ENCODE results near the gene PPM1D. TPM values are rescaled to one million over a fixed set of nuclear protein-coding genes. Genes with fewer than 3 reads are reported as not detected.

Gene PPM1D
- polyA plus RNA-seq, 2 of the 4 experiments (the other 2 are of a cell fraction): 10.5 to 13.5 TPM

DNA sequence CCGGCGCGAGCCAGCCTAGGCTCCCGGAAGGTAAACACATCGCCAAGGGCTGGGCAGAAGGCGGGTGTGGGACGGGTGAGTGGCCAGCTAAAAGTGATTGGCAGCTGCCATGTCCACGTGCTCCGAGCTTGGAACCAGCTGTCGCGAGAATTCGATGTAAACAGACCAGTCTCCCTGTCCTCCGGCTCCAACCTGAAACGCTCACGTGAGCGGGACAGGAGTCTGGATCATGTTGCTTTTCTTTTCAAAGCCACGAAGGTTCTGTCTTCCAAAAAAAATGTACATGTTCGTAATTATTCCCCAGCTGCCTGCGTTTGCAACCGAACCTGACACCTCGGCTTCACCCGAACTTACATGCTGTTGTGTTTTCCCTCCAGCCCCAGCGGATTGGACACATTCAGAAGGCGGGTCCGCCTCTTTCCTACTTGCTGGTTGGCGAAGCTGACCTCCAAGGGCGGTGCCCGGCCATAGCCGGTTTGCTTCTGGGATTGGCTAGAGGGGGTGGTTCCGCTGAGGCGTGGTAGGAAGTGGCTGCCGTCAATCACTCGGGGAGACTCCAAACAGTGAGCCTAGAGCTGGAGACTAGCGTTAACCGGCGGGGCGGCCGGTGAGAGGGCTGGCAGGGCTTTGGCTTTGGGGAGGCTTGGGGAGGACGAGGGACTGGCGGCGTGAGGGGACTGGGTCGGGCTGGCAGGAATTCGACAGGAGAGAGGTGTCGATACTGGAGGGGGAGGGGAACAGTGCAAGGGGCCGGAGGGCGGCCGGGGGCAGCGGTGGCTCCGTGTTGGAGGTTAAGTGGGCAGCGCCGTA, 77.5 kb downstream of the PPM1D start, which contains the start of gene BCAS3 (continued):
- no peak for TF ChIP-seq FOSL2 (IDR thresholded peaks at IDR 0.05)
- TF ChIP-seq FOSL2 (CRISPR knock-in tag; IDR thresholded peaks at IDR 0.05): no peak
- peak; percentile 55; the same call in 1 of the 2 replicates for TF ChIP-seq HOXB5 (CRISPR knock-in tag; IDR thresholded peaks at IDR 0.05)
- TF ChIP-seq GATA3 (IDR thresholded peaks at IDR 0.05; ENCODE audit: borderline replicate concordance): peak; percentile 77
- TF ChIP-seq KDM5A (IDR thresholded peaks at IDR 0.05): peak; percentile 60
- peak; percentile 89 for TF ChIP-seq MYC (IDR thresholded peaks at IDR 0.05; ENCODE audit: borderline replicate concordance, low read length)
- no peak for TF ChIP-seq EHMT2 (IDR thresholded peaks at IDR 0.05; ENCODE audit: low read depth)
- no peak for TF ChIP-seq CBX8 (IDR thresholded peaks at IDR 0.05)
- TF ChIP-seq MAFK (IDR thresholded peaks at IDR 0.05; ENCODE audit: partially characterized antibody): no peak
- no peak for TF ChIP-seq SMC3 (IDR thresholded peaks at IDR 0.05)
- TF ChIP-seq, protein P1, sequence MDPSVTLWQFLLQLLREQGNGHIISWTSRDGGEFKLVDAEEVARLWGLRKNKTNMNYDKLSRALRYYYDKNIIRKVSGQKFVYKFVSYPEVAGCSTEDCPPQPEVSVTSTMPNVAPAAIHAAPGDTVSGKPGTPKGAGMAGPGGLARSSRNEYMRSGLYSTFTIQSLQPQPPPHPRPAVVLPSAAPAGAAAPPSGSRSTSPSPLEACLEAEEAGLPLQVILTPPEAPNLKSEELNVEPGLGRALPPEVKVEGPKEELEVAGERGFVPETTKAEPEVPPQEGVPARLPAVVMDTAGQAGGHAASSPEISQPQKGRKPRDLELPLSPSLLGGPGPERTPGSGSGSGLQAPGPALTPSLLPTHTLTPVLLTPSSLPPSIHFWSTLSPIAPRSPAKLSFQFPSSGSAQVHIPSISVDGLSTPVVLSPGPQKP (IDR thresholded peaks at IDR 0.05; ENCODE audit: low read depth, low read length): no peak
- no peak for TF ChIP-seq CEBPB (IDR thresholded peaks at IDR 0.05)
- TF ChIP-seq SREBF2 (IDR thresholded peaks at IDR 0.05): no peak
- TF ChIP-seq CHD2 (IDR thresholded peaks at IDR 0.05; ENCODE audit: low read length, partially characterized antibody): peak; percentile 94
- TF ChIP-seq PHF8 (IDR thresholded peaks at IDR 0.05; ENCODE audit: borderline replicate concordance, low read depth): peak; percentile 66
- TF ChIP-seq, protein P2, sequence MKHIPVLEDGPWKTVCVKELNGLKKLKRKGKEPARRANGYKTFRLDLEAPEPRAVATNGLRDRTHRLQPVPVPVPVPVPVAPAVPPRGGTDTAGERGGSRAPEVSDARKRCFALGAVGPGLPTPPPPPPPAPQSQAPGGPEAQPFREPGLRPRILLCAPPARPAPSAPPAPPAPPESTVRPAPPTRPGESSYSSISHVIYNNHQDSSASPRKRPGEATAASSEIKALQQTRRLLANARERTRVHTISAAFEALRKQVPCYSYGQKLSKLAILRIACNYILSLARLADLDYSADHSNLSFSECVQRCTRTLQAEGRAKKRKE (CRISPR knock-in tag; IDR thresholded peaks at IDR 0.05; ENCODE audit: low read depth): no peak
- TF ChIP-seq, protein P3, sequence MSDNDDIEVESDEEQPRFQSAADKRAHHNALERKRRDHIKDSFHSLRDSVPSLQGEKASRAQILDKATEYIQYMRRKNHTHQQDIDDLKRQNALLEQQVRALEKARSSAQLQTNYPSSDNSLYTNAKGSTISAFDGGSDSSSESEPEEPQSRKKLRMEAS (IDR thresholded peaks at IDR 0.05): peak; percentile 98
- TF ChIP-seq HDAC2 (IDR thresholded peaks at IDR 0.05): no peak
- TF ChIP-seq TFCP2L1 (CRISPR knock-in tag; IDR thresholded peaks at IDR 0.05): no peak
- TF ChIP-seq, protein P4, sequence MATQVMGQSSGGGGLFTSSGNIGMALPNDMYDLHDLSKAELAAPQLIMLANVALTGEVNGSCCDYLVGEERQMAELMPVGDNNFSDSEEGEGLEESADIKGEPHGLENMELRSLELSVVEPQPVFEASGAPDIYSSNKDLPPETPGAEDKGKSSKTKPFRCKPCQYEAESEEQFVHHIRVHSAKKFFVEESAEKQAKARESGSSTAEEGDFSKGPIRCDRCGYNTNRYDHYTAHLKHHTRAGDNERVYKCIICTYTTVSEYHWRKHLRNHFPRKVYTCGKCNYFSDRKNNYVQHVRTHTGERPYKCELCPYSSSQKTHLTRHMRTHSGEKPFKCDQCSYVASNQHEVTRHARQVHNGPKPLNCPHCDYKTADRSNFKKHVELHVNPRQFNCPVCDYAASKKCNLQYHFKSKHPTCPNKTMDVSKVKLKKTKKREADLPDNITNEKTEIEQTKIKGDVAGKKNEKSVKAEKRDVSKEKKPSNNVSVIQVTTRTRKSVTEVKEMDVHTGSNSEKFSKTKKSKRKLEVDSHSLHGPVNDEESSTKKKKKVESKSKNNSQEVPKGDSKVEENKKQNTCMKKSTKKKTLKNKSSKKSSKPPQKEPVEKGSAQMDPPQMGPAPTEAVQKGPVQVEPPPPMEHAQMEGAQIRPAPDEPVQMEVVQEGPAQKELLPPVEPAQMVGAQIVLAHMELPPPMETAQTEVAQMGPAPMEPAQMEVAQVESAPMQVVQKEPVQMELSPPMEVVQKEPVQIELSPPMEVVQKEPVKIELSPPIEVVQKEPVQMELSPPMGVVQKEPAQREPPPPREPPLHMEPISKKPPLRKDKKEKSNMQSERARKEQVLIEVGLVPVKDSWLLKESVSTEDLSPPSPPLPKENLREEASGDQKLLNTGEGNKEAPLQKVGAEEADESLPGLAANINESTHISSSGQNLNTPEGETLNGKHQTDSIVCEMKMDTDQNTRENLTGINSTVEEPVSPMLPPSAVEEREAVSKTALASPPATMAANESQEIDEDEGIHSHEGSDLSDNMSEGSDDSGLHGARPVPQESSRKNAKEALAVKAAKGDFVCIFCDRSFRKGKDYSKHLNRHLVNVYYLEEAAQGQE (IDR thresholded peaks at IDR 0.05): peak; percentile 86
- TF ChIP-seq HOXB13 (CRISPR knock-in tag; IDR thresholded peaks at IDR 0.05; ENCODE audit: low read depth): 0 out of 2 replicates have a peak, but pooled peaks have one; percentile 39
- TF ChIP-seq RNF2 (IDR thresholded peaks at IDR 0.05; ENCODE audit: borderline replicate concordance, low read depth): no peak
- peak; percentile 92 for TF ChIP-seq BHLHE40 (IDR thresholded peaks at IDR 0.05; ENCODE audit: low read depth, low read length)
- peak; percentile 91 for TF ChIP-seq POLR2A (IDR thresholded peaks at IDR 0.05; ENCODE audit: low read length)

DNA sequence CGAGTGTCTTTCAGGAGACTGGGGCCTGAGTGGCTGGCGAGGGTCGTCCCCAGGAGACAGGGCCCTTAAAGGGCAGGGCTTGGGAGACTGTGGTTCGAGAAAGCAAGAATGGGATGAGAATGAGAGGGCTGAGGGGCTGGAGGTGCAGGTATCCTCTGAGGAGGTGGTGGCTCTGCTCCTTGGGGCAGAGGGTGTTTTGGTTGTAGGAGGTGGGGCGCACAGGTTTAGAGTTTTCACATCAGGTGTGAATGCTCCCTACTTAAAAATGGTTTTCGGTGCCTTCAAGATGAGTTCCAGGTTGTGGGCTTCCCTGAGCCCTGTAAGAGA, 78.1 kb downstream of the PPM1D start:
- Histone ChIP-seq H3K27ac (peak overlapping the region; percentile 73 to 88), H3K4me2 (peak overlapping the region; percentile 82), H3K9me3 (no peaks in the 10 kb centered on the region), H3K4me1 (peaks cover 12% of the 10 kb centered on the region; the same call in 2 of the 3 replicates), H3K4me3 (peak overlapping the region; percentile 81)
- ATAC-seq (no peak), FAIRE-seq (no peak), DNase-seq (ENCODE audit: low read depth in 1 of 2, low spot score in 1 of 2) (peak in 1 of 2 experiments; percentile 26)
- 13% methylated on average over 6 of the region's 6 CpGs for WGBS (ENCODE audit: missing lambda C conversion rate)
- ChIA-PET CTCF (no interaction called here), POLR2A (interaction anchor here (0.7 to 1.6 kb wide), 7 partner anchors 9 to 286 kb away, joined by 3 to 8 read pairs (median 3); partner anchors contain the start of genes APPBP2, PPM1D and USP32)
- no peak for TF ChIP-seq EHMT2 (IDR thresholded peaks at IDR 0.05; ENCODE audit: low read depth)
- TF ChIP-seq RAD21 (conservative IDR thresholded peaks at IDR 0.05 in 1 of 2, IDR thresholded peaks at IDR 0.05 in 1 of 2): no peak
- no peak; the same call in 2 of the 3 replicates for TF ChIP-seq SMC3 (IDR thresholded peaks at IDR 0.05)
- no peak for TF ChIP-seq HOXB5 (CRISPR knock-in tag; IDR thresholded peaks at IDR 0.05)
- no peak for TF ChIP-seq KDM5A (IDR thresholded peaks at IDR 0.05)
- TF ChIP-seq, protein P5, sequence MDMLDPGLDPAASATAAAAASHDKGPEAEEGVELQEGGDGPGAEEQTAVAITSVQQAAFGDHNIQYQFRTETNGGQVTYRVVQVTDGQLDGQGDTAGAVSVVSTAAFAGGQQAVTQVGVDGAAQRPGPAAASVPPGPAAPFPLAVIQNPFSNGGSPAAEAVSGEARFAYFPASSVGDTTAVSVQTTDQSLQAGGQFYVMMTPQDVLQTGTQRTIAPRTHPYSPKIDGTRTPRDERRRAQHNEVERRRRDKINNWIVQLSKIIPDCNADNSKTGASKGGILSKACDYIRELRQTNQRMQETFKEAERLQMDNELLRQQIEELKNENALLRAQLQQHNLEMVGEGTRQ (IDR thresholded peaks at IDR 0.05): no peak
- TF ChIP-seq, protein P6, sequence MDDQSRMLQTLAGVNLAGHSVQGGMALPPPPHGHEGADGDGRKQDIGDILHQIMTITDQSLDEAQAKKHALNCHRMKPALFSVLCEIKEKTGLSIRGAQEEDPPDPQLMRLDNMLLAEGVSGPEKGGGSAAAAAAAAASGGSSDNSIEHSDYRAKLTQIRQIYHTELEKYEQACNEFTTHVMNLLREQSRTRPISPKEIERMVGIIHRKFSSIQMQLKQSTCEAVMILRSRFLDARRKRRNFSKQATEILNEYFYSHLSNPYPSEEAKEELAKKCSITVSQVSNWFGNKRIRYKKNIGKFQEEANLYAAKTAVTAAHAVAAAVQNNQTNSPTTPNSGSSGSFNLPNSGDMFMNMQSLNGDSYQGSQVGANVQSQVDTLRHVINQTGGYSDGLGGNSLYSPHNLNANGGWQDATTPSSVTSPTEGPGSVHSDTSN (IDR thresholded peaks at IDR 0.05): no peak
- TF ChIP-seq NPAS2 (CRISPR knock-in tag; IDR thresholded peaks at IDR 0.05; ENCODE audit: borderline replicate concordance): no peak
- TF ChIP-seq, protein P1 (IDR thresholded peaks at IDR 0.05; ENCODE audit: low read depth, low read length): no peak
- no peak for TF ChIP-seq MYC (IDR thresholded peaks at IDR 0.05; ENCODE audit: borderline replicate concordance, low read length)

Data from A549 (cell line).